ENCODE results near the gene RPA3.
"Not testable (repeated sequence)": the region's sequence is repeated elsewhere in the genome, so short reads cannot be mapped to it uniquely, and the experiment has no call there.

RPA3 gene

GRCh38 chr7:7662527-7662926 is 55.9 kb downstream of the RPA3 start:
- in situ Hi-C loops (cut with HindIII; ENCODE audit: low sequenced_read_pairs), result no loop called here

GRCh38 chr7:7656459-7656858 is 61.9 kb downstream of the RPA3 start:
- in situ Hi-C loops (cut with HindIII; ENCODE audit: low sequenced_read_pairs), result not testable (repeated sequence)

- in situ Hi-C loops (cut with HindIII; ENCODE audit: low sequenced_read_pairs), result no loop called here
Observed at GRCh38 chr7:7654964-7655715, 63.3 kb downstream of the RPA3 start.

- in situ Hi-C loops (cut with HindIII; ENCODE audit: low sequenced_read_pairs), result no loop called here
Observed at GRCh38 chr7:7653593-7654187, 64.7 kb downstream of the RPA3 start.

- in situ Hi-C loops (cut with HindIII; ENCODE audit: low sequenced_read_pairs), result no loop called here
Observed at GRCh38 chr7:7652798-7653540, 65.4 kb downstream of the RPA3 start.

GRCh38 chr7:7651479-7651878 is 66.9 kb downstream of the RPA3 start:
- in situ Hi-C loops (cut with HindIII; ENCODE audit: low sequenced_read_pairs), result no loop called here

GRCh38 chr7:7650682-7651206 is 67.7 kb downstream of the RPA3 start:
- in situ Hi-C loops (cut with HindIII; ENCODE audit: low sequenced_read_pairs), result no loop called here

- in situ Hi-C loops (cut with HindIII; ENCODE audit: low sequenced_read_pairs), result no loop called here
Observed at GRCh38 chr7:7647495-7648036, 70.8 kb downstream of the RPA3 start.

- in situ Hi-C loops (cut with HindIII; ENCODE audit: low sequenced_read_pairs), result loop anchor here (5.0 kb wide), 2 partner anchors 55 to 95 kb away; no protein-coding TSS in a partner anchor
Observed at GRCh38 chr7:7642081-7642480, 76.3 kb downstream of the RPA3 start.

GRCh38 chr7:7641129-7641663 is 77.2 kb downstream of the RPA3 start:
- in situ Hi-C loops (cut with HindIII; ENCODE audit: low sequenced_read_pairs), result loop anchor here (5.0 kb wide), 2 partner anchors 56 to 96 kb away; no protein-coding TSS in a partner anchor

- in situ Hi-C loops (cut with HindIII; ENCODE audit: low sequenced_read_pairs), result loop anchor here (5.0 kb wide), 2 partner anchors 57 to 97 kb away; no protein-coding TSS in a partner anchor
Observed at GRCh38 chr7:7640221-7641128, 77.9 kb downstream of the RPA3 start, which contains the start of gene UMAD1. UMAD1 (plus strand) TSS chr7:7640752; CDS start chr7:7673372, 32,620 bp downstream.

GRCh38 chr7:7639847-7640220 is 78.6 kb downstream of the RPA3 start:
- in situ Hi-C loops (cut with HindIII; ENCODE audit: low sequenced_read_pairs), result loop anchor here (5.0 kb wide), 2 partner anchors 57 to 97 kb away; no protein-coding TSS in a partner anchor

GRCh38 chr7:7639421-7639820 is 79.0 kb downstream of the RPA3 start:
- in situ Hi-C loops (cut with HindIII; ENCODE audit: low sequenced_read_pairs), result no loop called here

GRCh38 chr7:7630626-7631329 is 87.6 kb downstream of the RPA3 start:
- in situ Hi-C loops (cut with HindIII; ENCODE audit: low sequenced_read_pairs), result no loop called here

- in situ Hi-C loops (cut with HindIII; ENCODE audit: low sequenced_read_pairs), result no loop called here
Observed at GRCh38 chr7:7628476-7628875, 89.9 kb downstream of the RPA3 start.

- in situ Hi-C loops (cut with HindIII; ENCODE audit: low sequenced_read_pairs), result no loop called here
Observed at GRCh38 chr7:7620644-7621210, 97.7 kb downstream of the RPA3 start.

- in situ Hi-C loops (cut with HindIII; ENCODE audit: low sequenced_read_pairs), result no loop called here
Observed at GRCh38 chr7:7620236-7620635, 98.2 kb downstream of the RPA3 start.

GRCh38 chr7:7618410-7618809 is 100.0 kb downstream of the RPA3 start:
- in situ Hi-C loops (cut with HindIII; ENCODE audit: low sequenced_read_pairs), result no loop called here

- in situ Hi-C loops (cut with HindIII; ENCODE audit: low sequenced_read_pairs), result no loop called here
Observed at GRCh38 chr7:7617550-7617949, 100.9 kb downstream of the RPA3 start.

Data from endothelial cell of hepatic sinusoid (primary cell).